ENCODE results near the gene FOLR3.
A peak's percentile ranks its signal among the peaks of the same experiment; 100 is the strongest.

The FOLR3 gene

DNA sequence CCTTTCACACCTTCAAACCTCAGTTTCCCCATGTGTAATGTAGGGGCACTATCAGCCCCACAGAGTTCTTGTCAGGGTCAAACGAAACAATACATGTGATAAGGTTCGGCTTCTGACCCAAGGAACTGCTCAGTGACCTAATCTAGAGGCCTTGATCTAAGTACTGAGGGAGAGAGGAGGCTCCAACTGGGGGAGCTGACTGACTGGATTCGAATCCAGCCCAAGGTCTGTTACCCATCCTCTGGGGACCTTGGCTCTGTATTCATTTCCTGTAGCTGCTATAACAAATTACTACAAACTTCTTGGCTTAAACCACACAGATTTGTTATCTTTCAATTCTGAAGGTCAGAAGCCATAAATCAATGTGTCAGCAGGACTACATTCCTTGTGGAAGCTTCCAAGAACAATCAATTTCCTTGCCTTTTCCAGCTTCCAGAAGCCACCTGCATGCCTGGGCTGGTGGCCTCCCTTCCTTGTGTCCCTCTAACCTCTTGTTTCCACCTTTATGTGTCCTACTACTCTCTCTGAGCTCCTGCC lies 12.3 kb upstream of the FOLR3 start:
- TF ChIP-seq, protein P1, sequence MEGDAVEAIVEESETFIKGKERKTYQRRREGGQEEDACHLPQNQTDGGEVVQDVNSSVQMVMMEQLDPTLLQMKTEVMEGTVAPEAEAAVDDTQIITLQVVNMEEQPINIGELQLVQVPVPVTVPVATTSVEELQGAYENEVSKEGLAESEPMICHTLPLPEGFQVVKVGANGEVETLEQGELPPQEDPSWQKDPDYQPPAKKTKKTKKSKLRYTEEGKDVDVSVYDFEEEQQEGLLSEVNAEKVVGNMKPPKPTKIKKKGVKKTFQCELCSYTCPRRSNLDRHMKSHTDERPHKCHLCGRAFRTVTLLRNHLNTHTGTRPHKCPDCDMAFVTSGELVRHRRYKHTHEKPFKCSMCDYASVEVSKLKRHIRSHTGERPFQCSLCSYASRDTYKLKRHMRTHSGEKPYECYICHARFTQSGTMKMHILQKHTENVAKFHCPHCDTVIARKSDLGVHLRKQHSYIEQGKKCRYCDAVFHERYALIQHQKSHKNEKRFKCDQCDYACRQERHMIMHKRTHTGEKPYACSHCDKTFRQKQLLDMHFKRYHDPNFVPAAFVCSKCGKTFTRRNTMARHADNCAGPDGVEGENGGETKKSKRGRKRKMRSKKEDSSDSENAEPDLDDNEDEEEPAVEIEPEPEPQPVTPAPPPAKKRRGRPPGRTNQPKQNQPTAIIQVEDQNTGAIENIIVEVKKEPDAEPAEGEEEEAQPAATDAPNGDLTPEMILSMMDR (IDR thresholded peaks at IDR 0.05) = no peak

DNA sequence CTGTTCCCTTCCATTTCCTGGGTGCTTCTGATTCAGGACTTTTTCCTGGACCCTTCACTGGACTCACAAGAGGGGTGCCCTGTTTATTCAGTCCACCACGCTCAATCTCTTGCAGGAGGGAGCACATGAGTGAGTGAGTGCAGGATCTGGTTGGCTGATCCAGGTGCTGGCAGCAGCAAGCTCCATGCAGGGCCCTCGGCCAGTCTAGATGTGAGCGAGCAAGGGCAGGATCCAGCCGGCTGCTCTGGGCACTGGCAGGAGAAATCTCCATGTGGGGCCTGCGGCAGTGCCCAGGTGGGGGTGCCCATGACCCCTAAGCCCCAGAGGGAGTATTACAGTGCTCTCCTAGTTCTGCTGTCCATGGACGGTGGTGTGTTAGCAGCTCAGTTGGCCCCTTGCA lies 11.5 kb upstream of the FOLR3 start:
- peaks cover 12% of the 10 kb centered on the region for H3K4me1 ChIP-seq
- H3K27me3 ChIP-seq (ENCODE audit: control insufficient read depth, insufficient read depth, low read length) = no peaks in the 10 kb centered on the region
- H3K9ac ChIP-seq = no peak overlapping the region
- H3K79me2 ChIP-seq = no peaks in the 10 kb centered on the region
- TF ChIP-seq, protein P1 (IDR thresholded peaks at IDR 0.05) = no peak
- peak overlapping the region; percentile 38 for H2AFZ ChIP-seq
- no peak overlapping the region for H3K4me2 ChIP-seq (ENCODE audit: low read length)
- no peak overlapping the region for H3K4me3 ChIP-seq (ENCODE audit: low read depth, low read length)
- H3K9me3 ChIP-seq (ENCODE audit: control insufficient read depth, low read length) = no peaks in the 10 kb centered on the region
- no peak overlapping the region for H3K27ac ChIP-seq
- no peaks in the 10 kb centered on the region for H3K36me3 ChIP-seq (ENCODE audit: control insufficient read depth, insufficient read depth, low read length)

More for the DNA sequence above, 12.3 kb upstream of the FOLR3 start:
- H3K4me3 ChIP-seq (ENCODE audit: low read depth, low read length) = no peak overlapping the region
- H3K79me2 ChIP-seq = no peaks in the 10 kb centered on the region
- no peaks in the 10 kb centered on the region for H3K27me3 ChIP-seq (ENCODE audit: control insufficient read depth, insufficient read depth, low read length)
- no peaks in the 10 kb centered on the region for H3K9me3 ChIP-seq (ENCODE audit: control insufficient read depth, low read length)
- no peak overlapping the region for H3K4me2 ChIP-seq (ENCODE audit: low read length)
- H3K27ac ChIP-seq = no peak overlapping the region
- H2AFZ ChIP-seq = no peak overlapping the region
- no peaks in the 10 kb centered on the region for H3K36me3 ChIP-seq (ENCODE audit: control insufficient read depth, insufficient read depth, low read length)
- peaks cover 12% of the 10 kb centered on the region for H3K4me1 ChIP-seq
- H3K9ac ChIP-seq = no peak overlapping the region

DNA sequence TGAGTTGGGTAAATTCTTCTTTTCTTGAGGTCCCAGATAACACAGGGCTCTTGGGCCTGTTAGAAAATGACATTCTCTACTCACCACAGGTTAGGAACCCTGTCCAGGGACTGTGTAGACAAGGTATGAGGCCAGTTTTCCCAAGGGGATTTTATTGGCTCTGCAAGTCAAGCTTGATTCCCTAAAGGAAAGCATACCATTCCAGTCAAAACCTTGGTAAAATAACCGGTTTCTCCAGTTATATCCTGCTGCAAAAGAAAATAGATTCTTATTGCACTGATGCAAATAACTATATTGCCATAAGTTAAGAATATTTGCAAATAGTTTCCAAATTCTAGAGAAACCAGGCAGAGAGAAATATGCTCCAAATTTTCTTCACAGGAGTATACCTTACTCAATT lies 9.6 kb upstream of the FOLR3 start:
- TF ChIP-seq, protein P1 (IDR thresholded peaks at IDR 0.05) = no peak
- Histone ChIP-seq H3K4me2 (ENCODE audit: low read length) (no peak overlapping the region), H3K4me3 (ENCODE audit: low read depth, low read length) (no peak overlapping the region), H3K79me2 (no peaks in the 10 kb centered on the region), H2AFZ (no peak overlapping the region), H3K9me3 (ENCODE audit: control insufficient read depth, low read length) (no peaks in the 10 kb centered on the region), H3K4me1 (peaks cover 12% of the 10 kb centered on the region), H3K27ac (no peak overlapping the region), H3K9ac (no peak overlapping the region), H3K36me3 (ENCODE audit: control insufficient read depth, insufficient read depth, low read length) (no peaks in the 10 kb centered on the region), H3K27me3 (ENCODE audit: control insufficient read depth, insufficient read depth, low read length) (no peaks in the 10 kb centered on the region)

DNA sequence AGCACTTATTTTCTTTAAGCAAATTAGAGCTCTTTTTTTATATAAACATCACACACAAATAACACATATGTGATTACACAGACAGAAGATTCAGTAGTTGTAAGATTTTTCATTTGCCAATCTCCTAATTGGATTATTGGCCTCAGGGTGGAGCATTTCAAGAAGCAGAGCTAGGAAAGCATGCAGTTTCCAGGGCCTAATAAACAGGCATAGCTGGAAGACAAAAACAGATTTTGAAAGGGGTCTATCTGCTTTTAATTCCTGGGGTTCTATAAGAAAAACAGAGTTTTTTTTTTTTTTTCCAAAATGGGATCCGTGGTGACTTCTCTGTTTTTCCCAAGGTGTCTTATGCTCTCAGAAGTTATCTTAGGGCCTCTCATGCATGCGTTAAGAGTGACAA lies 7.6 kb upstream of the FOLR3 start:
- TF ChIP-seq, protein P1 (IDR thresholded peaks at IDR 0.05) = no peak
- Histone ChIP-seq H3K4me1 (peaks cover 12% of the 10 kb centered on the region), H3K27ac (no peak overlapping the region), H3K79me2 (no peaks in the 10 kb centered on the region), H3K4me3 (ENCODE audit: low read depth, low read length) (no peak overlapping the region), H2AFZ (no peak overlapping the region), H3K36me3 (ENCODE audit: control insufficient read depth, insufficient read depth, low read length) (no peaks in the 10 kb centered on the region), H3K4me2 (ENCODE audit: low read length) (no peak overlapping the region), H3K9me3 (ENCODE audit: control insufficient read depth, low read length) (no peaks in the 10 kb centered on the region), H3K27me3 (ENCODE audit: control insufficient read depth, insufficient read depth, low read length) (no peaks in the 10 kb centered on the region), H3K9ac (no peak overlapping the region)

DNA sequence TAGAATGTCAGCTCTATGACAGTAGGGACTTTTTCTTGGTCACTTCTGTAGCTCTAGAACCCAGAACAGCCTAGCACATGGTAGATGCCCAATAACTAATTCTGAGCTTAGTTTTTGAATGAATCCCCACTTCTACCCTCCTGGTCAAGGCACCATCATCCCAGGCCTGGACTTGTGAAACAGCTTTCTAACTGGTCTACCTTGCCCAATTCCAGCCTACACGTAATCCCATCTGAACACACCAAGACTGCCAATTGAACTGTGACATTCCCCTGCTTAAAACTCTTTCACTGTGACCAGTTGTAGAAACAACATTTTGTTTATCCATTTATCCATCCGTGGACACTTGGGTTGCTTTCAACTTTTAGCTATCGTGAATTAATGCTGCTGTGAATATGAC lies 6.1 kb upstream of the FOLR3 start:
- Histone ChIP-seq H3K4me2 (ENCODE audit: low read length) (no peak overlapping the region), H3K9me3 (ENCODE audit: control insufficient read depth, low read length) (no peaks in the 10 kb centered on the region), H3K4me3 (ENCODE audit: low read depth, low read length) (no peak overlapping the region), H2AFZ (no peak overlapping the region), H3K4me1 (no peaks in the 10 kb centered on the region), H3K79me2 (no peaks in the 10 kb centered on the region), H3K36me3 (ENCODE audit: control insufficient read depth, insufficient read depth, low read length) (no peaks in the 10 kb centered on the region), H3K27ac (no peak overlapping the region), H3K9ac (no peak overlapping the region), H3K27me3 (ENCODE audit: control insufficient read depth, insufficient read depth, low read length) (no peaks in the 10 kb centered on the region)
- TF ChIP-seq, protein P1 (IDR thresholded peaks at IDR 0.05) = no peak

All from parathyroid adenoma (tissue), 2 donors.